ENCODE results near the gene CPA3.

The CPA3 gene, protein sequence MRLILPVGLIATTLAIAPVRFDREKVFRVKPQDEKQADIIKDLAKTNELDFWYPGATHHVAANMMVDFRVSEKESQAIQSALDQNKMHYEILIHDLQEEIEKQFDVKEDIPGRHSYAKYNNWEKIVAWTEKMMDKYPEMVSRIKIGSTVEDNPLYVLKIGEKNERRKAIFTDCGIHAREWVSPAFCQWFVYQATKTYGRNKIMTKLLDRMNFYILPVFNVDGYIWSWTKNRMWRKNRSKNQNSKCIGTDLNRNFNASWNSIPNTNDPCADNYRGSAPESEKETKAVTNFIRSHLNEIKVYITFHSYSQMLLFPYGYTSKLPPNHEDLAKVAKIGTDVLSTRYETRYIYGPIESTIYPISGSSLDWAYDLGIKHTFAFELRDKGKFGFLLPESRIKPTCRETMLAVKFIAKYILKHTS

DNA sequence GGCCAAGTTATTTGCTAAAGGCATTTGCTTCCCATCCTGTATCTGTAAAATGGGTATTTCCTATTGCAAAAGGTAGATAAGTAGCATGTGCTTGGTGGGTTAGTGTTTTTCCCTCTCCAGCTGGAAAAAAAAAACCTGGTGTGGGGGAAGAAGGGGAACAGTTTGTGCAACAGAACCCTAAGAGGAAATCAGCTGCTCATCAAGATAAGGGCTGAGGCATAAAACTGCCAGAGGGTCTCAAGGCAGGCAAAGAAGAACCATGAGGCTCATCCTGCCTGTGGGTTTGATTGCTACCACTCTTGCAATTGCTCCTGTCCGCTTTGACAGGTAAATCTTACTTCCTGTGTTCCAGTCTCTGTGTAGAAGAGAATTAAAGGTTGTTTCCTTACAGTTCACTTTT is at the start of gene CPA3:
Gene CPA3 (plus strand): TSS at position 248 of the 400 bp plus-strand sequence. CDS start 12 bp downstream, at position 260.
- no peak within 1 kb of the TSS for H3K27ac ChIP-seq (ENCODE audit: low read length)
- no peaks in the 10 kb centered on the region for H3K27me3 ChIP-seq (ENCODE audit: low read depth, low read length)
- no peaks in the 10 kb centered on the region for H3K36me3 ChIP-seq (ENCODE audit: control insufficient read depth in 1 of 2, insufficient read depth in 2 of 2, low read length in 2 of 2)
- no peaks in the 10 kb centered on the region for H3K9me3 ChIP-seq (ENCODE audit: control insufficient read depth in 1 of 2, low read length in 2 of 2)
- no peaks in the 10 kb centered on the region for H3K4me1 ChIP-seq (ENCODE audit: control insufficient read depth in 1 of 2, insufficient read depth in 2 of 2, low read length in 2 of 2)
- no peak within 1 kb of the TSS for H3K4me3 ChIP-seq (ENCODE audit: low read depth in 1 of 2, low read length in 2 of 2)

DNA sequence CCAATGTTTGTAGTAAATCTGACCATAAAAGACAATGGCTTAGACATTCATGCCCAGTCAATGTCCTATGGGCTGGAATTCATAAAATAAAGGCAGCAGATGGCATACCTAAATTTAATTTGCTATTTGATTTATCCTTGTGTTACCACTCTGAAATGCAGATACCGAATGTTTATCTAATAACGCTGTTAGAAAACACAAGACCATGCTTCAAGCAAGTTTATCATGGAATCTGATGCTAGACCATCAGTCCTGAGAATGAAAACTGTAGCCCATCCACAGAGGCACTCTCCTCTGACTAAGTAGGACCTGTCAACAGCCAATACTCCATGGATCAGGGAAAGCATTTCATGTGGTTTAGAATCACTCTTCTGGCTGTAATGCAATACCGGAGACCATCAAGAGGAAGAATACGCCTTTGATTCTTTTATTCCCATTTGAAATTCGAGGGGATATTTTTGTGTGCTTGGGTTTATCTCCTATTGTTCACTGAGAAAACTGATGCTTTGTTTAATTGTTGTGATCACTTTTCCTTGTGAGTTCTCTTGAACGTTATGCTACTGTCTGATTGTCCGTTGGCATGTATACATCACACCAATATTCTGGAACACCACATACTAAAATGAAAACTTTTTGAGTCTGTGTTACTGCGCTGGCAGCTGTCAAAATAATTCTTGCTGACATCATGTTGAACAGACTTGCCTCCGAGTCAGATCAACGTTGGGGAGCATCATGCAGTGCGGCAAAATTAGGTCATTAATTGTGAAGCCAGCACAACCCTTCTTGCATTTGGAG is 49.6 kb upstream of the CPA3 start:
- no peak overlapping the region for H3K4me3 ChIP-seq (ENCODE audit: low read depth in 1 of 2, low read length in 2 of 2)
- no peaks in the 10 kb centered on the region for H3K9me3 ChIP-seq (ENCODE audit: control insufficient read depth in 1 of 2, low read length in 2 of 2)
- no peaks in the 10 kb centered on the region for H3K4me1 ChIP-seq (ENCODE audit: control insufficient read depth in 1 of 2, insufficient read depth in 2 of 2, low read length in 2 of 2)
- H3K36me3 ChIP-seq (ENCODE audit: control insufficient read depth in 1 of 2, insufficient read depth in 2 of 2, low read length in 2 of 2) = no peaks in the 10 kb centered on the region
- H3K27me3 ChIP-seq (ENCODE audit: low read depth, low read length) = no peaks in the 10 kb centered on the region
- no peak overlapping the region for H3K27ac ChIP-seq (ENCODE audit: low read length)

DNA sequence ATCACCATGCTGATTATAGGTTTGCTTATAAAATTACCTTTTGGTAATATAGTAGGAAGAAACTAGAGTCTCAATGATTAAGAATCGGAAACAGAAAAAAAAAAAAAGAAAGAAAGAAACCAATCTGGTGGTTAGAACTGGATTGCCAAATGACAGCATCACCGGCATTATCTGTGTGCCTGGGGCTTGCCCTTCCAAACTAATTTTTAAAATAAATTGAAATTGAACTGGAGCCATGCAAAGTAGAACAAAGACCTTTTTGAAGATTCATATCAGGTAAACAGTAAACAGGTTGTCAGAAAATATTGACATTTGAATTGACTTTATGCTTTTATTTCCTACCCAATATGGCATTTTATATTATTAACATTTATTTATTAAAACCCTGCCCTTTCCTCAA is 48.7 kb upstream of the CPA3 start:
- Histone ChIP-seq H3K27ac (ENCODE audit: low read length) (no peak overlapping the region), H3K36me3 (ENCODE audit: control insufficient read depth in 1 of 2, insufficient read depth in 2 of 2, low read length in 2 of 2) (no peaks in the 10 kb centered on the region), H3K9me3 (ENCODE audit: control insufficient read depth in 1 of 2, low read length in 2 of 2) (no peaks in the 10 kb centered on the region), H3K4me3 (ENCODE audit: low read depth in 1 of 2, low read length in 2 of 2) (no peak overlapping the region), H3K4me1 (ENCODE audit: control insufficient read depth in 1 of 2, insufficient read depth in 2 of 2, low read length in 2 of 2) (no peaks in the 10 kb centered on the region), H3K27me3 (ENCODE audit: low read depth, low read length) (no peaks in the 10 kb centered on the region)

DNA sequence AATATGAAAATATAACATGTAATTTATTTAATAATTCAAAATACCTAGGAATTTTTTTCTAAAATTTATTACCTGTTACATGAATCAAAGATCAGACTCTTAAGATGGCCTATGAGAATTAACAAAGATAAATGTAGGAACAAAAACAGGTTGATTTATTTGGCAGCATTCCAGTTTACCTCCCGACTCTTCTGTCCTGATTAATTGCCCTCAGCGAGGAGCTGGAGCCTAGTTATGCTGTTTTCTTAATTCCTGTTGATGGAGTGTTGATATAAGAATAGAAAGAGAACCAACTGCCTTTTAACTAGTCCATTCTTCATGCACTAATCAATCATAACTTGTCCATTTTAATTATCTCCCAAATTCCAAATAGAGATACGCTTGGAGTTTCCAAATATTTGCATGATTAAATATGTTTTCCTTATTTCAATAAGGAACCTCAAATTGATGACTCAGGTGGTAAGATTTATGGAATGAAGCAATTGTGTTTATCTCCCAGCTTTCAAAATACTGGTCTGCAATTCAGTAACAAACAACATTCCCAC is 48.0 kb upstream of the CPA3 start:
- Histone ChIP-seq H3K4me3 (ENCODE audit: low read depth in 1 of 2, low read length in 2 of 2) (no peak overlapping the region), H3K27me3 (ENCODE audit: low read depth, low read length) (no peaks in the 10 kb centered on the region), H3K36me3 (ENCODE audit: control insufficient read depth in 1 of 2, insufficient read depth in 2 of 2, low read length in 2 of 2) (no peaks in the 10 kb centered on the region), H3K9me3 (ENCODE audit: control insufficient read depth in 1 of 2, low read length in 2 of 2) (no peaks in the 10 kb centered on the region), H3K27ac (ENCODE audit: low read length) (no peak overlapping the region), H3K4me1 (ENCODE audit: control insufficient read depth in 1 of 2, insufficient read depth in 2 of 2, low read length in 2 of 2) (no peaks in the 10 kb centered on the region)

DNA sequence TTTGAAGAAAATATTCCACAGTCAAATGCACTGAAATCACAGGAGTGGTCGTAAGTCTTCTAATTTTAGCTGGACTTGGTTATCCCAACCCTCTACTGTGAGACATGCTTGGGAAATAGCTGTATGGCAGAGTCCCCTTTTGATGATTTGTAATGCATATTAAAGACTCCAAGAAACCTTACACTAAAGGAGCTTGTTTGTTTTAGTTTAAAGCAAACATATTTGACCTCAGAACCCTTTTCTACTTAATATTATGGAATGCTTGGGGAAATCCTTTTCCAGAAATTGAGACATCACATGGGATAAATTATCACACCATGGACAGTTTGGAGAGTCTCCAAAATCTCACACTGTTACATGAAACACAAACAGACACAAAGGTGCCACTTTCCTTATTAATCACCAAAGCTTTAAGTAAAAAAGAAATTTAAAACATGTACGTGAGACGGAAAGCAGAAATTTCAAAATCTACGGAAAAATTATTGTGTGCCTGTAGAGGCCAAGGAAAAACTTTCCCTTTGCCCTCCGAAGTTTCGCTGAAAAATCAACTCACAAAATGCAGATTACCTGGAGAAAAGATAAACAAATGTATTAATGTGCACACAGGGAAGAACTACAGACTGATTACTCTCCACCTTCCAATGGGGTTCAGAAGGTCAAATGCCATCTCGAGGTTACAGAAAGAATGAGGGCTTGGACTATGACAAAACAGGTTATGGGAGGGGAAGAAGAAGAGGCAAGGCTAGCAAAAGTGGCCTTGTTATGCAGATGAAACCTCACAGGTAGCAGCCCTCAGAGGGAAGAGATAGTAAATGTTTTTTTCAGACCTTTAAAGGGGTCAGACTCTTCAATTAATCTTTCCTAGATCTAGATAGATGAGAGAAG is 44.5 kb upstream of the CPA3 start:
- Histone ChIP-seq H3K27ac (ENCODE audit: low read length) (no peak overlapping the region), H3K9me3 (ENCODE audit: control insufficient read depth in 1 of 2, low read length in 2 of 2) (no peaks in the 10 kb centered on the region), H3K4me1 (ENCODE audit: control insufficient read depth in 1 of 2, insufficient read depth in 2 of 2, low read length in 2 of 2) (no peaks in the 10 kb centered on the region), H3K36me3 (ENCODE audit: control insufficient read depth in 1 of 2, insufficient read depth in 2 of 2, low read length in 2 of 2) (no peaks in the 10 kb centered on the region), H3K4me3 (ENCODE audit: low read depth in 1 of 2, low read length in 2 of 2) (no peak overlapping the region), H3K27me3 (ENCODE audit: low read depth, low read length) (no peaks in the 10 kb centered on the region)

DNA sequence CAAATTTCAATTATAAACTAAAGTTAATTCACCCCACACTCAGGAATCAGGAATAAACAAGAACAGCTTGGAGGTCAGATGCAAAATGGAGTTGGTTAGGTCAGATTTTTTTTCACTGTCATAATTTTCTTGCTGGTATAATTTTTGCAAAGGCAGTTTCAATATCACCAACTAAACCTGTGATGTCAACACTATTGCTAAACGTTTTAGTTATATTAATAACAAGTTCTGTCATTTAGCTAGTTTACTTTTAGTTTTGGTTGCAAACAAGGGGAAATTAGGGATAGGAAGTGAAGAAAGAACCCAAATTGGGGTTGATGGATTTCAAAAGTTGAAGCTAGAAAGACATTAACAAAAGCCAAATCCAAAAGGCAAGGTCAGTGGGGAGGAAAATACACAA is 42.1 kb upstream of the CPA3 start:
- no peaks in the 10 kb centered on the region for H3K9me3 ChIP-seq (ENCODE audit: control insufficient read depth in 1 of 2, low read length in 2 of 2)

DNA sequence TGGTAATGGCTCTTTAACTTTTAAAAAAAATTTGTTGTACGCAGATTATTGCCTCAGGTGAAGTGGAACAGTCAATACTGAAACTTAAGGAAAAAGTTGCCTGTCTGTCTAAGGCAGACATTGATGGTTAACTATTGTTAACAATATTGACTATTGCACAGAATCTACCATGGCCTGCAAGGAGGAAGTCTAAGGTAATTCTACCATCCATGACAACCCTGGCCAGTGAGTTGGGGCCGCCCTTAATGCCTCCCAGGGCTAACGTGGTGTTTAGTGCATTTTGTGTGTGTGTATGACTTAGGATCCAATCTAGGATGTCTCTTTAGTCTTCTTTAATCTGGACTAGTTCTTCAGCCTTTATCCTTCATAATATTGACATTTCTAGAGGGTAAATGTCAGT is 39.6 kb upstream of the CPA3 start:
- no peaks in the 10 kb centered on the region for H3K36me3 ChIP-seq (ENCODE audit: control insufficient read depth in 1 of 2, insufficient read depth in 2 of 2, low read length in 2 of 2)
- H3K27ac ChIP-seq (ENCODE audit: low read length) = no peak overlapping the region
- no peaks in the 10 kb centered on the region for H3K9me3 ChIP-seq (ENCODE audit: control insufficient read depth in 1 of 2, low read length in 2 of 2)
- H3K4me1 ChIP-seq (ENCODE audit: control insufficient read depth in 1 of 2, insufficient read depth in 2 of 2, low read length in 2 of 2) = no peaks in the 10 kb centered on the region
- no peaks in the 10 kb centered on the region for H3K27me3 ChIP-seq (ENCODE audit: low read depth, low read length)
- H3K4me3 ChIP-seq (ENCODE audit: low read depth in 1 of 2, low read length in 2 of 2) = no peak overlapping the region

More for the DNA sequence above, 42.1 kb upstream of the CPA3 start:
- no peaks in the 10 kb centered on the region for H3K27me3 ChIP-seq (ENCODE audit: low read depth, low read length)
- no peaks in the 10 kb centered on the region for H3K36me3 ChIP-seq (ENCODE audit: control insufficient read depth in 1 of 2, insufficient read depth in 2 of 2, low read length in 2 of 2)
- H3K4me3 ChIP-seq (ENCODE audit: low read depth in 1 of 2, low read length in 2 of 2) = no peak overlapping the region
- H3K4me1 ChIP-seq (ENCODE audit: control insufficient read depth in 1 of 2, insufficient read depth in 2 of 2, low read length in 2 of 2) = no peaks in the 10 kb centered on the region
- H3K27ac ChIP-seq (ENCODE audit: low read length) = no peak overlapping the region

DNA sequence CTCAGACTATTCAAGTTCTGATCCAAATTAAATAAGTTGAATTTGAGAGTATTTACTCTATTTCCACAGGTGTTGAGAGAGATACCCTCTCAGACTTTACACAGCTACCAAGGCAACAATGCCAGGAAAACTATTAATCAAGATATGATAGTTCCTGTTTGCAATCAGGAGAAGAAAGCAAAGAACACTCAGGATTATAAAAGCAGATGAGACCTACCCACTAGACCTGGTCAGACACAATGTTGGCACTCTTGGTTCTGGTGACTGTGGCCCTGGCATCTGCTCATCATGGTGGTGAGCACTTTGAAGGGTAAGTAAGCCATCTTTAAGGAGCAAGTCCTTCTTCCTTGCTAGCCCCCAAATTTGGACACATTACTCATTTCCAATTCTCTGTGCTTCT is 37.5 kb upstream of the CPA3 start, which contains the start of gene CPB1:
Gene CPB1 (plus strand): TSS at position 227 of the 400 bp plus-strand sequence. CDS start 13 bp downstream, at position 240.
- Histone ChIP-seq H3K4me1 (ENCODE audit: control insufficient read depth in 1 of 2, insufficient read depth in 2 of 2, low read length in 2 of 2) (no peaks in the 10 kb centered on the region), H3K4me3 (ENCODE audit: low read depth in 1 of 2, low read length in 2 of 2) (no peak within 1 kb of the TSS), H3K27me3 (ENCODE audit: low read depth, low read length) (no peaks in the 10 kb centered on the region), H3K27ac (ENCODE audit: low read length) (no peak within 1 kb of the TSS), H3K9me3 (ENCODE audit: control insufficient read depth in 1 of 2, low read length in 2 of 2) (no peaks in the 10 kb centered on the region), H3K36me3 (ENCODE audit: control insufficient read depth in 1 of 2, insufficient read depth in 2 of 2, low read length in 2 of 2) (no peaks in the 10 kb centered on the region)

DNA sequence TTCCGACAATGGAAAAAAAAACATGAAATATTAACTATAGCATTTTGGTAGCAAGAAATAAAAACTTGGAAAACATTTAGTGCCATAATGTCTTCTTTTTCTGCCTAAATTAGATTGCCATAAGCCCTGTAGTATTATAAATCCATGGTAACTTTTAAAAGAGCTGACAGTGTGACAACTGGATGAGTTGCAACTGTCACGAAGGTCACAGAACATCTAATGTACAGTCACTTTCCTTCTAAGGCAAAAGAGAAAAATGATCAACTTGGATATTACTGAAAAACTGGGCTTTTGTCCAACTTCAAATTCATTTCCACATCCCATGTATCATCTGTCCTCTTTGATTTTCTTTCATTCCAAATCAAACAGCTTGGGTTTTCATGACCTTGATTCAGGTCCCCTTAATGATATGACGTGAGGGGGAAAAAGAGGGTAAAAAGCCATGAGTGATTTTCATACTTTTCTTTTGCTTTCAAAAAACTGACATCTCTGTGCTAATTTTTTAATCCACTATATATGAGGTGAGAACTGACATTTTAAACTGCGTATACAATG is 36.9 kb upstream of the CPA3 start:
- no peak overlapping the region for H3K27ac ChIP-seq (ENCODE audit: low read length)
- H3K4me3 ChIP-seq (ENCODE audit: low read depth in 1 of 2, low read length in 2 of 2) = no peak overlapping the region
- H3K36me3 ChIP-seq (ENCODE audit: control insufficient read depth in 1 of 2, insufficient read depth in 2 of 2, low read length in 2 of 2) = no peaks in the 10 kb centered on the region
- H3K4me1 ChIP-seq (ENCODE audit: control insufficient read depth in 1 of 2, insufficient read depth in 2 of 2, low read length in 2 of 2) = no peaks in the 10 kb centered on the region
- no peaks in the 10 kb centered on the region for H3K9me3 ChIP-seq (ENCODE audit: control insufficient read depth in 1 of 2, low read length in 2 of 2)
- H3K27me3 ChIP-seq (ENCODE audit: low read depth, low read length) = no peaks in the 10 kb centered on the region

DNA sequence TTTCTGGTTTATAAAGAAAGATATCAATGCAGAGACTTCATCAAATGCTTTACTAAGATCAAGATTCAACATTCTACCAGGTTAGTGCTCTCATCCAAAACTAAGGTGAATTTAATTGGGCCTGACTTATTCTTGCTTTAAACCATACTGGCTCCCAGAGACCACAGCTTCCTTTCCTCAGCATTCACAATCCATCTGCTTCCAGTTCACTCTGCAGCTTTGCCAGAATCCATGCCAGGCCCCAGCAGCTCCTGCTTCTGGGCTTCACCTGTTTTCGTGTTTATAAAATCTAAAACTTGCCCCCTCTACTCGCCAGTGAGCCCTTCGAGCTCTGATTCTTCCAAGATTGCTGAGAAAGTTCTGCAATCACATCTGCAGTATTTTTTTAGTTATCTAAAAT is 35.2 kb upstream of the CPA3 start:
- Histone ChIP-seq H3K36me3 (ENCODE audit: control insufficient read depth in 1 of 2, insufficient read depth in 2 of 2, low read length in 2 of 2) (no peaks in the 10 kb centered on the region), H3K27me3 (ENCODE audit: low read depth, low read length) (no peaks in the 10 kb centered on the region), H3K4me3 (ENCODE audit: low read depth in 1 of 2, low read length in 2 of 2) (no peak overlapping the region), H3K27ac (ENCODE audit: low read length) (no peak overlapping the region), H3K4me1 (ENCODE audit: control insufficient read depth in 1 of 2, insufficient read depth in 2 of 2, low read length in 2 of 2) (no peaks in the 10 kb centered on the region), H3K9me3 (ENCODE audit: control insufficient read depth in 1 of 2, low read length in 2 of 2) (no peaks in the 10 kb centered on the region)
